ENCODE results near the gene LRRC34.

LRRC34 gene

GRCh38 chr3:169813757-169814517 is 1.2 kb upstream of the LRRC34 start:
- DNase-seq (ENCODE audit: low spot score): peak; percentile 43

GRCh38 chr3:169813278-169813677 is 574 bp upstream of the LRRC34 start:
- no peak for DNase-seq (ENCODE audit: low spot score)

GRCh38 chr3:169811631-169812331 is 923 bp downstream of the LRRC34 start:
- DNase-seq (ENCODE audit: low spot score): peak; percentile 82

- DNase-seq (ENCODE audit: low spot score): no peak
Measured at GRCh38 chr3:169809230-169809795, 3.4 kb downstream of the LRRC34 start.

- DNase-seq (ENCODE audit: low spot score): no peak
Measured at GRCh38 chr3:169804681-169805080, 8.0 kb downstream of the LRRC34 start.

GRCh38 chr3:169792359-169792758 is 20.3 kb downstream of the LRRC34 start:
- DNase-seq (ENCODE audit: low spot score): no peak

GRCh38 chr3:169790687-169791429 is 21.8 kb downstream of the LRRC34 start:
- DNase-seq (ENCODE audit: low spot score): no peak

- no peak for DNase-seq (ENCODE audit: low spot score)
Measured at GRCh38 chr3:169790219-169790618, 22.5 kb downstream of the LRRC34 start.

- no peak for DNase-seq (ENCODE audit: low spot score)
Measured at GRCh38 chr3:169787791-169788190, 24.9 kb downstream of the LRRC34 start.

- DNase-seq (ENCODE audit: low spot score): no peak
Measured at GRCh38 chr3:169787120-169787519, 25.6 kb downstream of the LRRC34 start.

- DNase-seq (ENCODE audit: low spot score): no peak
Measured at GRCh38 chr3:169781209-169781855, 31.4 kb downstream of the LRRC34 start.

- DNase-seq (ENCODE audit: low spot score): no peak
Measured at GRCh38 chr3:169780742-169781141, 32.0 kb downstream of the LRRC34 start.

GRCh38 chr3:169777822-169778221 is 34.9 kb downstream of the LRRC34 start:
- no peak for DNase-seq (ENCODE audit: low spot score)

- no peak for DNase-seq (ENCODE audit: low spot score)
Measured at GRCh38 chr3:169774186-169774585, 38.5 kb downstream of the LRRC34 start.

- DNase-seq (ENCODE audit: low spot score): peak; percentile 93
Measured at GRCh38 chr3:169772897-169773816, 39.5 kb downstream of the LRRC34 start, which contains the start of gene MYNN. Gene MYNN (plus strand): TSS chr3:169773396. CDS start chr3:169774296, 900 bp downstream.

- peak; percentile 94 for DNase-seq (ENCODE audit: low spot score)
Measured at GRCh38 chr3:169772305-169772896, 40.3 kb downstream of the LRRC34 start.

- DNase-seq (ENCODE audit: low spot score): peak; percentile 87
Measured at GRCh38 chr3:169771497-169772304, 41.0 kb downstream of the LRRC34 start.

GRCh38 chr3:169769287-169770181 is 43.2 kb downstream of the LRRC34 start, which contains the start of gene ACTRT3:
Gene ACTRT3 (minus strand): TSS chr3:169769561. CDS start chr3:169769520, 41 bp downstream.
- peak; percentile 82 for DNase-seq (ENCODE audit: low spot score)

Data from SW480 (cell line).